T47D (cell line): ENCODE measurements around the gene TSGA10IP.

ENCODE experiments used
- DNase-seq, 2 experiments: peaks; one replicate each; pipeline versions ENCODE4 v3.0.0 to v3.0.0-alpha.2; 2011 to 2012; ENCODE audit warnings: low read depth in 1 of 2, low spot score in 1 of 2
- JUND ChIP-seq: IDR thresholded peaks from 2 replicates; pipeline ENCODE4 v1.6.1; 2012; ENCODE audit warnings: low read depth
- in situ Hi-C: cut with HindIII; loops from 2 replicates; pipeline ENCODE4 v1.10.0; 2016; ENCODE audit warnings: low sequenced_read_pairs, low pct_unique_long_range_greater_than_20kb

The TSGA10IP gene

GRCh38 chr11:65907878-65908277, 37.4 kb upstream of the TSGA10IP start:
- TF ChIP-seq JUND, result no peak
- DNase-seq, result no peak
- in situ Hi-C loops, result no loop called here

GRCh38 chr11:65911682-65912568, 33.4 kb upstream of the TSGA10IP start:
- in situ Hi-C loops, result no loop called here
- DNase-seq, result peak in 1 of 2 experiments; percentile 78
- TF ChIP-seq JUND, result no peak

GRCh38 chr11:65912845-65913244, 32.4 kb upstream of the TSGA10IP start:
- in situ Hi-C loops, result no loop called here
- no peak for DNase-seq
- no peak for TF ChIP-seq JUND

GRCh38 chr11:65915101-65915820, 30.0 kb upstream of the TSGA10IP start:
- no peak for TF ChIP-seq JUND
- no peak for DNase-seq
- in situ Hi-C loops, result no loop called here

- no peak for TF ChIP-seq JUND
- in situ Hi-C loops, result no loop called here
- no peak for DNase-seq
Measured at GRCh38 chr11:65915821-65916251, 29.4 kb upstream of the TSGA10IP start.

- no peak for TF ChIP-seq JUND
- in situ Hi-C loops, result no loop called here
- DNase-seq, result no peak
Measured at GRCh38 chr11:65916391-65916790, 28.9 kb upstream of the TSGA10IP start.

GRCh38 chr11:65917077-65917433, 28.2 kb upstream of the TSGA10IP start:
- in situ Hi-C loops, result no loop called here
- DNase-seq, result no peak
- no peak for TF ChIP-seq JUND

- DNase-seq, result no peak
- TF ChIP-seq JUND, result no peak
- in situ Hi-C loops, result no loop called here
Measured at GRCh38 chr11:65917434-65918210, 27.7 kb upstream of the TSGA10IP start.

GRCh38 chr11:65918211-65919140, 26.8 kb upstream of the TSGA10IP start, which contains the start of gene C11orf68:
Gene C11orf68 (minus strand): TSS chr11:65919062. CDS start chr11:65919031, 31 bp downstream.
- in situ Hi-C loops, result no loop called here
- DNase-seq, result no peak
- TF ChIP-seq JUND, result no peak

- in situ Hi-C loops, result no loop called here
- no peak for TF ChIP-seq JUND
- peak; percentile 97 to 99 for DNase-seq
Measured at GRCh38 chr11:65919141-65919572, 26.1 kb upstream of the TSGA10IP start, which contains the start of gene DRAP1. Gene DRAP1 (plus strand): TSS chr11:65919426. CDS start chr11:65919502, 76 bp downstream.

GRCh38 chr11:65919573-65920371, 25.5 kb upstream of the TSGA10IP start:
- TF ChIP-seq JUND, result no peak
- in situ Hi-C loops, result no loop called here
- DNase-seq, result peak in 1 of 2 experiments; percentile 38
